H1 (cell line): ENCODE measurements around the gene C11orf71. TPM values are rescaled to one million over a fixed set of nuclear protein-coding genes. Genes with fewer than 3 reads are reported as not detected.

Source experiments
- CTCF ChIA-PET: fragments of 300-600 bp; sonication (Branson Sonifier 250); formaldehyde crosslinking; loops from one replicate; lab custom pipeline; 2021; ENCODE audit not compliant: partially characterized antibody; lab: Charles Lee
- POLR2A ChIA-PET: fragments of 300-600 bp; sonication (Branson Sonifier 250); formaldehyde crosslinking; loops from one replicate; lab custom pipeline; 2021; ENCODE audit warnings: inconsistent platforms; ENCODE audit not compliant: partially characterized antibody; lab: Charles Lee
- DNase-seq, 2 experiments: peaks; one replicate each; pipeline versions ENCODE4 v3.0.0 to v3.0.0-alpha.2; 2010 to 2022; ENCODE audit warnings: low spot score in 2 of 2, low read depth in 1 of 2, mixed read lengths in 1 of 2
- FAIRE-seq: peaks from 2 replicates; lab custom pipeline; 2011; peaks lifted over from hg19 to GRCh38; lab: Jason Lieb, UNC
- H2AFZ ChIP-seq: 2 replicates; pipeline ENCODE4 v1.8.1; 2012; ENCODE audit warnings: low read length, inconsistent platforms
- H2AK5ac ChIP-seq: 2 replicates; pipeline ENCODE4 v1.6.1; 2013; ENCODE audit warnings: low read depth, low read length
- H2BK120ac ChIP-seq: replicated peaks from 2 replicates; pipeline ENCODE3; 2013; ENCODE audit warnings: low read depth, low read length, inconsistent platforms
- H2BK12ac ChIP-seq: 2 replicates; pipeline ENCODE4 v1.6.1; 2013; ENCODE audit warnings: low read depth, low read length
- H2BK15ac ChIP-seq: 2 replicates; pipeline ENCODE4 v1.6.1; 2013; ENCODE audit warnings: low read length
- H2BK20ac ChIP-seq: 2 replicates; pipeline ENCODE4 v1.6.1; 2013; ENCODE audit warnings: low read length
- H2BK5ac ChIP-seq: 2 replicates; pipeline ENCODE4 v1.6.1; 2013; ENCODE audit warnings: low read depth, low read length
- H3K14ac ChIP-seq: 2 replicates; pipeline ENCODE4 v1.6.1; 2013; ENCODE audit warnings: inconsistent platforms; ENCODE audit not compliant: insufficient read length
- H3K18ac ChIP-seq: 2 replicates; pipeline ENCODE4 v1.6.1; 2013; ENCODE audit warnings: low read length; ENCODE audit errors: extremely low read depth
- H3K23ac ChIP-seq: 2 replicates; pipeline ENCODE4 v1.6.1; 2013; ENCODE audit warnings: inconsistent platforms; ENCODE audit not compliant: insufficient read length
- H3K23me2 ChIP-seq: 2 replicates; pipeline ENCODE4 v1.6.1; 2013; ENCODE audit warnings: low read depth, low read length
- H3K27ac ChIP-seq: 2 replicates; pipeline ENCODE4 v1.6.1; 2011; ENCODE audit warnings: low read depth, low read length, inconsistent platforms
- H3K27me3 ChIP-seq, 4 experiments: replicated peaks in 1 of 4; 1 replicate in 1 of 4; 2 replicates in 3 of 4; pipeline versions ENCODE4 v1.6.1 to v1.8.1; 2011 to 2013; ENCODE audit warnings: low read length in 3 of 4, mild to moderate bottlenecking in 3 of 4, inconsistent platforms in 2 of 4, mixed read lengths in 2 of 4, moderate library complexity in 1 of 4; ENCODE audit not compliant: control insufficient read depth in 3 of 4, insufficient read depth in 3 of 4; ENCODE audit errors: extremely low read depth in 1 of 4
- H3K36me3 ChIP-seq, 4 experiments: 2 replicates each; pipeline versions ENCODE4 v1.6.1 to v1.8.1; 2011 to 2013; ENCODE audit warnings: mild to moderate bottlenecking in 4 of 4, low read length in 3 of 4, moderate library complexity in 2 of 4, control low read depth in 1 of 4, inconsistent platforms in 1 of 4; ENCODE audit not compliant: insufficient read depth in 4 of 4, control insufficient read depth in 2 of 4
- H3K4ac ChIP-seq: replicated peaks from 2 replicates; pipeline ENCODE3; 2013; ENCODE audit warnings: low read length, low read depth, mixed read lengths, inconsistent platforms; ENCODE audit not compliant: insufficient read length
- H3K4me1 ChIP-seq, 4 experiments: replicated peaks in 1 of 4; 1 replicate in 1 of 4; 2 replicates in 3 of 4; pipeline versions ENCODE4 v1.6.1 to v1.8.1; 2011 to 2013; ENCODE audit warnings: low read length in 3 of 4, inconsistent platforms in 2 of 4, mixed read lengths in 1 of 4; ENCODE audit not compliant: insufficient read depth in 4 of 4, control insufficient read depth in 3 of 4
- H3K4me2 ChIP-seq, 2 experiments: 2 replicates each; pipeline versions ENCODE4 v1.6.1 to v1.8.1; 2011 to 2013; ENCODE audit warnings: low read depth in 2 of 2, low read length in 2 of 2, control low read depth in 1 of 2, inconsistent platforms in 1 of 2, mild to moderate bottlenecking in 1 of 2; ENCODE audit not compliant: insufficient read depth in 1 of 2
- H3K4me3 ChIP-seq, 4 experiments: fragments of 200-600, 300-600 bp in 1 of 4; sonication (generic), shearing (Covaris generic), sonication (Bioruptor Twin) in 1 of 4; 2 replicates each; pipeline versions ENCODE4 v1.5.1 to v1.8.1; 2011 to 2016; ENCODE audit warnings: low read length in 4 of 4, low read depth in 3 of 4, control low read depth in 2 of 4, inconsistent platforms in 2 of 4, mild to moderate bottlenecking in 2 of 4, mixed read lengths in 1 of 4, moderate library complexity in 1 of 4; ENCODE audit not compliant: insufficient read depth in 2 of 4; ENCODE audit errors: extremely low read depth in 1 of 4
- H3K56ac ChIP-seq: replicated peaks from 2 replicates; pipeline ENCODE3; 2013; ENCODE audit warnings: low read depth, mild to moderate bottlenecking, mixed read lengths, low read length, inconsistent platforms; ENCODE audit not compliant: insufficient read length
- H3K79me1 ChIP-seq: 2 replicates; pipeline ENCODE4 v1.6.1; 2013; ENCODE audit warnings: low read depth, low read length, control low read depth
- H3K79me2 ChIP-seq, 2 experiments: 2 replicates each; pipeline versions ENCODE4 v1.6.1 to v1.8.1; 2012 to 2013; ENCODE audit warnings: low read length in 2 of 2, mild to moderate bottlenecking in 2 of 2, inconsistent platforms in 1 of 2; ENCODE audit not compliant: insufficient read depth in 2 of 2, control insufficient read depth in 1 of 2
- H3K9ac ChIP-seq, 4 experiments: replicated peaks in 1 of 4; 1 replicate in 1 of 4; 2 replicates in 3 of 4; pipeline versions ENCODE4 v1.6.1 to v1.8.1; 2011 to 2013; ENCODE audit warnings: low read depth in 3 of 4, low read length in 3 of 4, control low read depth in 2 of 4, mild to moderate bottlenecking in 2 of 4, moderate library complexity in 2 of 4, inconsistent platforms in 1 of 4; ENCODE audit errors: extremely low read depth in 1 of 4
- H3K9me3 ChIP-seq, 2 experiments: 2 replicates each; pipeline versions ENCODE4 v1.6.1 to v1.8.1; 2012 to 2013; ENCODE audit warnings: mild to moderate bottlenecking in 2 of 2, moderate library complexity in 2 of 2, control low read depth in 1 of 2, inconsistent platforms in 1 of 2, low read depth in 1 of 2, low read length in 1 of 2, mixed read lengths in 1 of 2; ENCODE audit not compliant: insufficient read depth in 2 of 2
- H4K20me1 ChIP-seq, 2 experiments: replicated peaks in 1 of 2; 2 replicates each; pipeline versions ENCODE3 to v1.8.1; 2011 to 2013; ENCODE audit warnings: inconsistent platforms in 2 of 2, low read length in 2 of 2, mild to moderate bottlenecking in 1 of 2; ENCODE audit not compliant: insufficient read depth in 2 of 2, control insufficient read depth in 1 of 2
- H4K5ac ChIP-seq: 2 replicates; pipeline ENCODE4 v1.6.1; 2013; ENCODE audit warnings: low read length, low read depth, mixed read lengths, inconsistent platforms; ENCODE audit not compliant: insufficient read length
- H4K8ac ChIP-seq: 2 replicates; pipeline ENCODE4 v1.8.0; 2013; ENCODE audit warnings: mild to moderate bottlenecking, moderate library complexity, low read length, inconsistent platforms; ENCODE audit not compliant: insufficient read depth; ENCODE audit errors: extremely low read depth
- H4K91ac ChIP-seq: replicated peaks from 2 replicates; pipeline ENCODE3; 2013; ENCODE audit warnings: low read length, mixed read lengths, inconsistent platforms; ENCODE audit not compliant: insufficient read length
- BRCA1 ChIP-seq: IDR thresholded peaks from 2 replicates; pipeline ENCODE4 v1.6.1; 2012; ENCODE audit warnings: low read depth, low read length, improper control_type of control experiment
- E2F6 ChIP-seq: IDR thresholded peaks from 2 replicates; pipeline ENCODE4 v1.6.1; 2012; ENCODE audit warnings: inconsistent platforms
- EGR1 ChIP-seq: IDR thresholded peaks from 2 replicates; pipeline ENCODE4 v1.6.1; 2011; ENCODE audit warnings: low read depth, low read length, borderline replicate concordance
- HDAC6 ChIP-seq: IDR thresholded peaks from one replicate; pipeline ENCODE4 v1.7.1; 2012; ENCODE audit warnings: low read depth, mild to moderate bottlenecking, inconsistent platforms, low read length, moderate library complexity
- KDM5A ChIP-seq: fragments of 200-600 bp; IDR thresholded peaks from 2 replicates; pipeline ENCODE4 v1.7.1; 2012; ENCODE audit warnings: mild to moderate bottlenecking, low read length, inconsistent platforms, mixed read lengths
- POLR2A ChIP-seq, 2 experiments: IDR thresholded peaks; 1 replicate in 1 of 2; 2 replicates in 1 of 2; pipeline ENCODE4 v1.6.1; 2011; ENCODE audit warnings: low read depth in 2 of 2, low read length in 2 of 2, mild to moderate bottlenecking in 2 of 2; ENCODE audit errors: control extremely low read depth in 1 of 2
- POU5F1 ChIP-seq: IDR thresholded peaks from 2 replicates; pipeline ENCODE4 v1.6.1; 2011; ENCODE audit warnings: low read depth, mild to moderate bottlenecking, low read length, moderate library complexity
- RAD21 ChIP-seq, 2 experiments: IDR thresholded peaks in 1 of 2; conservative IDR thresholded peaks in 1 of 2; 2 replicates each; pipeline ENCODE4 v1.6.1; 2011; ENCODE audit warnings: low read depth in 2 of 2, low read length in 2 of 2, improper control_type of control experiment in 1 of 2, inconsistent platforms in 1 of 2, mild to moderate bottlenecking in 1 of 2, moderate library complexity in 1 of 2
- RNF2 ChIP-seq: fragments of 200-900, 300-1000 bp; sonication (generic); IDR thresholded peaks from 2 replicates; pipeline ENCODE4 v1.7.1; 2016; ENCODE audit warnings: borderline replicate concordance, low read depth, mild to moderate bottlenecking, antibody characterized with exemption, low read length; ENCODE audit not compliant: poor library complexity, severe bottlenecking; ENCODE audit errors: missing control alignments
- SUZ12 ChIP-seq: fragments of 200-600 bp; sonication (generic); IDR thresholded peaks from 2 replicates; pipeline ENCODE4 v1.6.1; 2012; ENCODE audit warnings: mild to moderate bottlenecking, inconsistent platforms, low read length, moderate library complexity, mixed read lengths
- TCF12 ChIP-seq: IDR thresholded peaks from 2 replicates; pipeline ENCODE4 v1.6.1; 2011; ENCODE audit warnings: low read depth, mild to moderate bottlenecking, low read length
- YY1 ChIP-seq: IDR thresholded peaks from 2 replicates; pipeline ENCODE4 v1.6.1; 2011; ENCODE audit warnings: low read depth, mild to moderate bottlenecking, low read length
- polyA plus RNA-seq, 7 experiments: library from polyadenylated mRNA; depleted of rRNA in 3 of 7; stranded (reverse) in 5 of 7; unstranded in 2 of 7; fragments of >200 nt in 5 of 7; fragments of 200-250 nt in 2 of 7; gene quantifications; 1 replicate in 5 of 7; 2 replicates in 1 of 7; 4 replicates in 1 of 7; pipeline versions ENCODE4 v1.2.1 to v1.2.3, GENCODE V29; 2011 to 2013; ENCODE audit warnings: missing spikeins in 2 of 7, mixed read lengths in 2 of 7
- total RNA-seq: library from RNA; stranded (reverse); fragmentation: NEBNext Ultra II Directional; extraction: Animal tissue kit (Norgen Biotek cat#: 25700); gene quantifications from 2 replicates; pipeline ENCODE4 v1.2.1, GENCODE V29; 2021
- TF ChIP-seq, protein P1 (sequence below): IDR thresholded peaks from 2 replicates; pipeline ENCODE4 v1.6.1; 2011; ENCODE audit warnings: low read length, improper control_type of control experiment
- TF ChIP-seq, protein P2 (sequence below): IDR thresholded peaks from 2 replicates; pipeline ENCODE4 v1.6.1; 2012; ENCODE audit warnings: inconsistent platforms

The C11orf71 gene
- total and polyA plus RNA-seq, 2 of the 8 experiments (the other 6 are each of a cell fraction or from before 2014, with no cell fraction given) = 5.4 to 8.7 TPM

GRCh38 chr11:114359342-114359741, 41.0 kb downstream of the C11orf71 start:
- H3K18ac ChIP-seq = no peak overlapping the region
- H2BK20ac ChIP-seq = no peak overlapping the region
- no peak overlapping the region for H2BK12ac ChIP-seq
- no peaks in the 10 kb centered on the region for H3K79me1 ChIP-seq
- no peak overlapping the region for H3K4me3 ChIP-seq
- CTCF ChIA-PET = interaction anchor here (0.6 to 1.4 kb wide), 4 partner anchors 13 to 310 kb away, joined by 3 to 5 read pairs (median 4); no protein-coding TSS in a partner anchor
- H4K8ac ChIP-seq = no peak overlapping the region
- no peak overlapping the region for H2BK120ac ChIP-seq
- no peak overlapping the region for H3K56ac ChIP-seq
- H3K9me3 ChIP-seq = no peaks in the 10 kb centered on the region; a peak in 1 of 4 replicates
- H3K4me2 ChIP-seq = no peak overlapping the region
- POLR2A ChIA-PET = no interaction called here
- no peaks in the 10 kb centered on the region for H3K4me1 ChIP-seq
- H2BK15ac ChIP-seq = no peak overlapping the region
- H3K4ac ChIP-seq = no peak overlapping the region
- DNase-seq (no peak), FAIRE-seq (no peak)
- no peak overlapping the region for H2BK5ac ChIP-seq
- no peak overlapping the region for H3K23ac ChIP-seq
- no peak overlapping the region for H2AK5ac ChIP-seq
- H3K79me2 ChIP-seq = no peaks in the 10 kb centered on the region
- no peak overlapping the region for H3K27ac ChIP-seq
- H3K36me3 ChIP-seq = no peaks in the 10 kb centered on the region
- H3K23me2 ChIP-seq = no peaks in the 10 kb centered on the region
- no peak overlapping the region for H4K91ac ChIP-seq
- H3K14ac ChIP-seq = no peak overlapping the region
- no peak overlapping the region for H2AFZ ChIP-seq
- no peak overlapping the region for H4K5ac ChIP-seq
- no peaks in the 10 kb centered on the region for H4K20me1 ChIP-seq
- H3K27me3 ChIP-seq = no peaks in the 10 kb centered on the region
- no peak overlapping the region for H3K9ac ChIP-seq
- no peak for TF ChIP-seq RAD21 (IDR thresholded peaks at IDR 0.05 in 1 of 2, conservative IDR thresholded peaks at IDR 0.05 in 1 of 2; ENCODE audit: low read depth in 2 of 2, low read length in 2 of 2)
- no peak for TF ChIP-seq POLR2A (IDR thresholded peaks at IDR 0.05; ENCODE audit: control extremely low read depth in 1 of 2, low read depth in 2 of 2, low read length in 2 of 2)
- no peak for TF ChIP-seq BRCA1
- TF ChIP-seq, protein P1, sequence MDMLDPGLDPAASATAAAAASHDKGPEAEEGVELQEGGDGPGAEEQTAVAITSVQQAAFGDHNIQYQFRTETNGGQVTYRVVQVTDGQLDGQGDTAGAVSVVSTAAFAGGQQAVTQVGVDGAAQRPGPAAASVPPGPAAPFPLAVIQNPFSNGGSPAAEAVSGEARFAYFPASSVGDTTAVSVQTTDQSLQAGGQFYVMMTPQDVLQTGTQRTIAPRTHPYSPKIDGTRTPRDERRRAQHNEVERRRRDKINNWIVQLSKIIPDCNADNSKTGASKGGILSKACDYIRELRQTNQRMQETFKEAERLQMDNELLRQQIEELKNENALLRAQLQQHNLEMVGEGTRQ = no peak
- TF ChIP-seq RNF2 = no peak
- TF ChIP-seq SUZ12 = no peak
- no peak for TF ChIP-seq HDAC6
- TF ChIP-seq POU5F1 = no peak
- no peak for TF ChIP-seq E2F6
- no peak for TF ChIP-seq EGR1
- TF ChIP-seq, protein P2, sequence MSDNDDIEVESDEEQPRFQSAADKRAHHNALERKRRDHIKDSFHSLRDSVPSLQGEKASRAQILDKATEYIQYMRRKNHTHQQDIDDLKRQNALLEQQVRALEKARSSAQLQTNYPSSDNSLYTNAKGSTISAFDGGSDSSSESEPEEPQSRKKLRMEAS = no peak
- no peak for TF ChIP-seq KDM5A
- no peak for TF ChIP-seq TCF12
- no peak for TF ChIP-seq YY1
